Right hindlimb (tissue), 1 donor: ENCODE data around the gene UBE4A.

Experiments used
- DNase-seq: peaks from one replicate; pipeline ENCODE4 v3.0.0-alpha.2; 2018

The UBE4A gene

DNA sequence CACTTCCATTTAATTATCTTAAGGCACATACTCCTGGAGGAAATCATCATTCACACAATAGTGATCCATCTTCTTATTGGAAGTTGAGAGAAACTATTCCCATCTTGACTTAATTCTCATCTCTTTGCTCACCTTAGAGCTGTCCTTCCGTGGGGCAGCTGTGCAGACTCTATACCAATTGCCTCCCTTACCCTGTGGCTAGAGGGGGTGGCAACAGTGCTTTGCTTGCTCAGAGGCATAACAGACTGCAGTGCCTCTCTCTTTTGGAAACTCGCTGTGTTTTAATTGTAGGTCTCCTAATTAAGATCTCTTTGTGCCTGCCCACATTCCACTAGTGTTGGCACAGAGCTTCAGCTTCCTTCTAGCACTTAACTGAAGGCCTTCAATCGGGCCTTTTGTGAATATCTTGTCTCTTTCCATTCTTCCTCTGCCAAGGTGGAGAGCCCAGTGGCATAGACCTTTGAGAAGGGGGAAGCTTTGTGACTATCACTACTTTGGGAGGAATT lies 82.4 kb downstream of the UBE4A start:
- DNase-seq: no peak

GRCh38 chr11:118442301-118442700 lies 82.9 kb downstream of the UBE4A start:
- no peak for DNase-seq

DNA sequence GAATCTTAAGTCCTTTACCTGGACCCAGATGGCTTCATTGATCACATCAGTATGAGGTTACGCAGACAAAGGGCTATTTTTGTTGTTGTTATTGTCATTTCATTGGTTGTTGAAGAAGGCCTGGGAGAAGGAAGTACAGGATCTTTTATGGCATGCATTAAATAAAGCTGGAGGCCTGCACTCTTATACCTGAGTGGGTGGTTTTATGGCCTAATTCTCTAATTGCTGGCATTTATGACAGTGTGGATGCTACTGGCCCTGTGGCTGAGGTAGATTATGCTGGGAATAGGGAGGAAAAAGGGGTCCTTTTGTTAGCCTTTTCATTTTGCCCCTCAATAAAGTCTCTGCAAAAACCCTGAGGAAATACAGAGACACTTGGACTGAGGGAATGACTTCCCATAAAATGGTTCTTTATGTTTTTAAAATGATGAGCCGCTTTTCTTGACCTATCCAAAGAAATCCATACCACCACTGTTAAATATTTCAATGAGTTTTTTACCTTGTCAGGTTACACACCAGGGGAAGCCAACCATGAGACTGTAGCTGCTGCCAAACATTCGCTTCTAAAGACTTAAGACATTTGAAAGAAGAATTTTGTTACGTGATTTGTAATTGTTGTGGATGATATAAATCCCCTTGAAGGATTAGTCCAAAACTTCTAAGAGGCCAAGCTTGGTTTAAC lies 83.6 kb downstream of the UBE4A start:
- no peak for DNase-seq

DNA sequence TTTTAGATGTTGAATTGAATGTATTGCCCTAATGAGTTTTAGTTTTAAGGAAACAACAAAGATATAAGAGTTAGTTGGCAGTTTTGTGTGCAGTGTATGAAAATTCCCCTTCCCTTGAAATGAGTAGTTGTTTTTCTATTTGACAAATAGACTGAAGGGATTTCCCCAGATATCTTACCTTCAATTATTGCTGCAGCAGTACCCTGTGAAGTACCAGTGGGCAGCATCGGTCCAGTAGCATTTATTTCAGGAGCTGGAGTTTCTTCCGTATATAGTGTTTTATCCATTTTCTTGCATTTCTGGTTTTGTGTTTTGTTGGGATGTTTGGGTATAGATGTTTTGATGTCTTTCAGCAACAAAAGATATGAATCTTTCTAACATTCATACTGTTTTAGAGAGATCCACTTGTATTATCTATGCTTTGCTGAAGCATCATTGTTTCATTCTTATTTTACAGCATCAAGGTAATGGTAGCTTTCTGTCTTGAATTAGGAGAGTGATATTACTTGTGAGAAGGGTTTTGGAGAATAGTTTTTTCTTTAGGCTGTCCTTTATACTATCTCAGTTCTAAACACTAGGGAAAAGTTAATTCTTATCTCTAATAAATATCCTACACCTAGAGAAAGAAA lies 84.3 kb downstream of the UBE4A start:
- no peak for DNase-seq

DNA sequence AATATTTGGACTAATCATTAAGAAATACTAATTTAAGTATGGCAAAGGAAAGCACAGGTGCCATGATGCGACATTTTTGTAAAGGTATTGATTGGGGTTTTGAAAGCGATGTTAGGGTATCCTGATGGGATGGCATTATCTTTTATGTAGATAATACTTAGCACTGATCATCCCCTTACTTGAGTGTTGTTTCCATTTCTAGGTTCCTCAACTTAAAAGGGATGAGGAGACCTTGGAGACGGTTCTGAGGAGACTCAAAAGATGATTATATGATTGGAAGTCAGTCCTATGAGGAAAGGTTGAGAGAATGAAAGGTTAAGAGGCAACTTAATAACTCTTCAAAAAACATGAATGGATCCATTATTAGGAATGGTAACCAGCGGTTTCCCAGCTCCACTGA lies 88.0 kb downstream of the UBE4A start:
- no peak for DNase-seq

- DNase-seq: no peak
Observed at GRCh38 chr11:118448294-118448693, 88.9 kb downstream of the UBE4A start.
